Limb (tissue), 2 donors: ENCODE results near the gene KRTAP3-2.
A peak's percentile ranks its signal among the peaks of the same experiment; 100 is the strongest.

Experiments
- DNase-seq, 2 donors: peaks; one replicate each; pipeline ENCODE4 v3.0.0-alpha.2; 2016; ENCODE audit errors: extremely low spot score in 2 of 2

KRTAP3-2 gene

DNA sequence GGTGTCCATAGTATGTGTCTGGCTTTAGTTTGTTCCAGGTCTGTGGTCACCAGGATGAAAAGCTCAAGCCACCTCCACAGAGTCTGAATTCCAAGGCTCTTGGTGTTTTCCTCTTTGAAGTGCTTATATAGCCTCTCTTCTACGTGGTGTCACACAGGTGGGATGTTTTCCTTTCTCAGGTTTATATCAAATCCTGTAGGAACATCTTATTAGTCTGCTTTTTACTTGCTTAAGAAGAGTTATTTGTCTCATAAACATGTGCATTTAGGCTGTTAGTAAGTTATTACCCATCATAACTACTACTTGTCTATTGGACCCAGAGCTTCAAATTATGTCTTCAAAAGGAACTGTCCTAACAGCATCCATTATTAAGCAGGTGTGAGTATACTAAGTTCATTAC, 32.9 kb downstream of the KRTAP3-2 start, which contains the start of gene KRT39:
Gene KRT39 (minus strand): TSS at position 101 of the 400 bp plus-strand sequence. CDS start 92 bp downstream, at position 9.
- DNase-seq: no peak

DNA sequence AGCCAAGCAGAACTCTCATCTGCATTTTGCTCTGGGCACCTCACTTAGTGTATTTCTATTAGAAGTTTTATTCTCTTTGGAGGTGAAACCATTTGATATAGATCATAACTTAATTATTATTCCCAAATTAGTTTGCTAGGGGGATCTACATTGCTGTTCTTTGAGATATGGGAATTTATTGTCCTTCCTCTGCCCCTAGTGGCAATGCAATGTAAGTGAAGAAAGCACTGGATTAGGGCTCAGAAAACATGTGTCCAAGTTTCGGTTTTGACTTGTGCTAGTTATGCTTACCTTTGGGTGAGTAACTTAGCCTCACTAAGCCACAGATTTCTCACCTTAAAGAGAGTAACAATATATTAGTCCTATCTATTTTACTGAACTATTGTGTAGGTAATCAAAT, 35.9 kb downstream of the KRTAP3-2 start:
- no peak for DNase-seq

DNA sequence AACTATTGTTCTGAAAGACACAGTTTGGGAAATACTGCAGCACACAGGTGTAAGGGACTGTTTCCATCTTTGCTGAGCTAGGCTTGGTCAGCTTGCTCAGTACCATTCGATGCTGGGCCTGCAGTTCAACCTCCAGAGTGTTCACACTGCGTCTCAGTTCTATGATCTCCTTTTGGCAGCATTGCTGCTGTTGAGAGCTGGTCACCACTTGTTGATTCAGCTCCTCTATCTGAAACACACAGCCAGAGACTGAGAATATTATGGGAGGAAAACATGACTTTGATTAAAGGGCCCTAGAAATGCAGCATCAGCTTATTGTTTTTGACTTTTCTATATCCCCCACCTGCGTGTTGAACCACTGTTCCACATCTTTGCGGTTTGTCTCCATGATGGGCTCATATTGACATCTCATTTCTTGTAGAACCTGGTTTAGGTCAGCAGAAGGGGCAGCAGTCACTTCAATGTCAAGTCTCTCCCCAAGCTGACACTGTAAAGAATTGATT, 37.6 kb downstream of the KRTAP3-2 start:
- DNase-seq: no peak

DNA sequence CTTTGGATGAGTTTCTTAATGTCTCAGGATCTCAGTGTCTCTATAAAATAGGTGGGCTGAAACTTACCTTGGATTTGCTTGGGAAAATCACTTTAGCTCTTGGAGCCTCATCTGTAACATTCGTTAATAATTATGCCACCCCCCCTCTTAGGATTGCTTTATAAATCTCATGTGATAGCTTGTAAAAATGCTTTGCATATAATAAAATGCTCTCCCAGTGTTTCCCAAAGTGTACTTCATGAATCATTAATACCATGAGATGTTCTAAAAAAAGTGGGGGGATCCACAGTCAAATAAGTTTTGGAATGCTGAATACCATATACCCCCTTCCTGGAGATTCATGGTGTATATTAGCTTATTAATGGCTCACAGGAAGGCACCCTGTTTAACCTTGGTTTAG, 38.1 kb downstream of the KRTAP3-2 start:
- DNase-seq: no peak

DNA sequence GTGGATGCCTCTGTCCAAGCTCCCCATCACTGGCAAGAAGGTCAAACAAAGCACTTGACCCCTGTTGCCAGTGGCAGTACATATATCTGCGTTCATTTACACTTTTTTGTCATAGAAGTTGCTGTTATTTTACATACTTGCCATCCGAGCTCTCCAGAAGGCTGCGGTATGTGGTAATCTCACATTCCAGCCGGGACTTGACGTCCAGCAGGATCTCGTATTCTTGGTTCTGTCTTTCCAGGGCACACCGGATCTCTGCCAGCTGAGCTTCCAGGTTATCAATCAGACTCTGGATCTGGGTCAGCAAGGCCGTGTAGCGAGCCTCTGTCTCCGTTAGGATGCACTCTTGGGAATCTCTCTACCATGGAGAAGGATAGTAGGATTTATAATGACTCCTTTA, 39.6 kb downstream of the KRTAP3-2 start:
- DNase-seq: no peak

DNA sequence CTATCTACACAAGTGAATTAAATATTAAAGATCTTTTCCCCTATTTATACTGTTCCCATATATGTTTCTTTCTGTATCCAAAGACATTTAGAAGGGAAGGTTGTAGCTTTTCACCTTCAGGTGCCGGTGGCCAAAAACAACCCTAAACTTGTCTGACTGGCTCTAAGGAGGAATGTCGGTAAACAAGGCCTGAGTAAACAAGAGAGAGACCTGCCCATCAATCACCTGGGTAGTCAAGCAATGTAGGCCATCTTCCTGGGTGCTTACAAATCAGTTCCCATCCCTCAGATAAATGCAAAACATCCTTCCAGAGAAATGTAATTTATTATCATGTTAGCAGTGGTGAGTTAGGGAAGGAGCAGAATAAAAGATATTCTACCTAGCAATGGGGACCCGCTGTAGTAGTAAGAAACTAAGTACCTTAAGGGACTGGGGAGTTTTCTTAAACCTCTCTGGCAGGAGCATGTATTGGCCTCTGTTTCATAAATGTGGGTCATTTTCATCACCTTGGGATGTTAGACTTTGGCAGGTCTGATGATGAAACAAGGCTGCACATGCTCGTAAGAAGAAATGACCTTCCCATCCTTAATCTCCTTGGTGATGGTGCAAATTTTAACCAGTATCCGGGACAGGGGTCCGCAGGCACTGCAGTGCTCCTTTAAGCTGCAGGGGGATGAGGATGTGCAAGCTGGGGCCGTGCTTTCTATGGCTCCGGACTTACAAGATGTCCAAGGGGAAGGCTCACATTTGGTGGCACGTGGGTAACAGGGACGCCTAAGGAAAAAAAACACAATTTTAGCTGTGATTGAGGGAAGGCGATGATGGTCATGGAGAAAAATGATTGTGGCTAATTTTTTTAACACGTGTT, 41.4 kb downstream of the KRTAP3-2 start:
- DNase-seq: no peak

DNA sequence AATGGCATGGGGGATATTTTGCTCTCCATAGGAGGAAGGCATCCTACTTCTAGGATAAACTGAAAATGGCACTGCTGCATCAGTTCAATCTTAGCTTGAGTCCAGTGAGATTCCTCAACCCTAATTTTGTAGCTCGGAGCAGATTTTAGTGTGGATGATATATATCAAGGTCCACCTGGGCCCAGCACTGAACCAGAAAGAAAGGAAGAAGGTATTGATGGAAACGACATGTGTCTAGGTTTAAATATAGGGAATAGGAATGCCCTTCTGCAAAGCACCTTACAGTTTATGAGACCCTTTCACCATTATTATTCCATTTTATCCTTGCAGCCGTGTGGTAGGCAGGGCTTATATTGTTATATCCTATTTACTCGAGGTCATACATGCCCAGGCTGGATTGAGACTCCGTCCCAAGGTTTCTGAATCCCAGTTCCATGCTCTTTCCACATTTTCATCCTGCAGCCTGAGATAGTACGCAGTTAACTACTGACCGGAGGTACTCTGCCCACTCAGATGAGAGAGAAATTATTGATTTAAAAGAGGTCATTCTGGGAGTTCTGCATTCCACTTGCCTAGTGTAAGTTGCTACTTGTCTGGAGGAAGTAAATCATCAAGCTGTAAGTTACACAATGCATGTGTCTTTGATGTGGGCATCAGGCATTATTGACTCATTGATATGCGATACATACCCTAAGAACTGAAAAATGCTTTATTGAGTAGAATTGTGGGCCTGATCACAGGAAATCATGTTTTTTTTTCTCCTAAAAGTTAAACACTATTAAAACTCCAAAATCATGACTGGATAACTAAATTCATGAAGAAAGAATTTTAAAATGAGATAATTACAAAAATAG, 43.1 kb downstream of the KRTAP3-2 start:
- DNase-seq: no peak

DNA sequence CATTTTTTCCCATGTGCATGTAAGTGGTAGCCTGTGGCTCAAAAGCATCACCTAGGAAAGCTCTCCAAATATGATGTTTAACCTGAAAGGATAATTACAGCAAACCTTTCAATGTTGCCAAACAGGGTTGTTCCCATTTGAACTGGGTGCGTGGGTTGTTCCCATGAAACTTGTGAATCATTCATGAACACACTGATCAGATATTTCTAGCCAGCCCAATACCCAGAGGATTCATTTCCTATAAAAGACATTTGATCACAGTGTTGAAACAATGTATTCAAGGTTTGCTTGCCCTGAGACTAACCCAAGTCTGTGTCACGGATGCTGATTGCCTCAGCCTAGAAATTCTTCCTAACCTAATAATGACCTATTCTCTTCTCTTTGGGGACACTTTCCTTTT, 45.8 kb downstream of the KRTAP3-2 start:
- DNase-seq: no peak

DNA sequence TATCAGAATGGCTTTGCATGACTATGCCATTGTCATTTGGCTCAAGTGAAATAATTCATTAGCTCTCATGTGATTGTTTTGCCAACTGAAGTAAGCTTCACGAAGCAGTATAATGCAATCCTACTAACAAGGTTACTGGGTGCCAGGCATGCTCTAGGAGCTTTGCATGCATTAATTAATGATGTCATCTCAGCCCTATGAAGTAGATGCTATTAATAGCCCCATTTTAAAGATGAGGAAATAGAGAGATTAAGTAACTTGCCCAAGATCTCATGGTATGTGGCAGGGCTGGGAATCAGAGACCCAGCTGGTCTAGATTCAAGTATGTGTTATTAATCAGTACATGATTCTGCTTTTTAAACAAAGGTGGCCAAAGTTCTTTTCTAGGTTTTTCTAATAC, 47.0 kb downstream of the KRTAP3-2 start:
- DNase-seq: no peak

DNA sequence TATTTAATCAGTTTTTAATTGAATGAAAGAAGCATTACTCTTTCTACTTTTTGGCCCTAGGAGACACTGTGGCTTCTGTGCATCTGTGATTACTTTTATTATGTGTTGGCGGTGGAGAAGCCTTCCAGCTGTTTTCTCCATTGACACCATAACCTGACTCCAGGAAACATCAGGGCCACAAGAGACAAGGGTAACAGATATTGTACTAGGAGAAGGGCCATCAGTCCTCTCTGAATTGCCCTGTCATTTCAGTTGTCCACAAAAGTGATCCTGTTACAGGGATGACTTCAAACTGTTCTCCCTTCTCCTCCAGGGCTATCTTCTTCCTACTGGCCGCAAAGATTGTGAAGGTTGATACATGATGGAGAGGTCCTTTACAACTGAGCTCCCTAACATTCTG, 47.6 kb downstream of the KRTAP3-2 start:
- DNase-seq: no peak

DNA sequence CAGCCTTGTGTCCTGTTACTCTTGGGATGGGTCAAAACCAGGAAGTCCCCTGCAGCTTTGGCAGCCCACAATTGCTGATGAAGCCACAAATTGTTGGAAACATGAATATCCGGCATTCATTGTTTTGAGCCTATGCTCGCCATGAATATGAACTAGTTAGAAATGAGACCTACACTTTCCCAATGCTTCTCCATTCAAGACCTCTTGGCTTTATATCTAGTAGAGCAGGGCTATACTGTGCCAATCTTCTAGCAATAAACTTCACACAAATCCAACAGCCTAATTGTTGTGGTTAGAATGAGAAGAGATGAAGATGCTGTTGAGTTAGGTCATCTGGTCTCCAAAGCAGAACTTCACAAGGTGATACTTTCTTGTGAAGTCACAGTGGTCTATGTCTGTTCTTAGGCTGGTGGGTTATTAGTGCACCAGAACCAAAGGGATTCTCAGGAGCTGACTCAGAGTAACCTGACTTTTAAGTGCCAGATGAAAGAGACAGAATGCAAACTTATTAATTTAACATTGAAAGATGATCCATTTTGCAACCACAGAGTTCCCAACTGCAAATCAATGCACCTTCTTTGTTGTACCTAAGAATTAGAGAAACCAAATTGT, 48.6 kb downstream of the KRTAP3-2 start:
- no peak for DNase-seq

DNA sequence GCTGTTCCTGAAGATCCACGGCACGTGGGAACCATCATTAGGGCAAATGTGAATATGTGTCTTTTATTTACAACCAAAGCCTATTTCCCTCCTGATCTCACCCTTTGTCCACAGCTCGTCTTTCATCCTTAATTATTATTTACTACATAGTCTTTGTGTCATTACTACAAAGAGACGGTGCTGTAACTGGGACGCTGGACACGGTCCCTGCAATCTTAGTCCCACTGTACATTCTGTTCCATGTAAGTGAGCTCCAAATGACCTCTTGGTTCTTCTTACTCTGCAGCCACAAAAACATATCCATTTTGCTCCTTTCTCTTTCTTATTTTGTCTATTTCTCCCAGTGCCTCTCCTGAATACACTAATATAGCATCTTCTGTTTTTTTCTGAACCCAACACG, 49.5 kb downstream of the KRTAP3-2 start:
- DNase-seq: no peak

DNA sequence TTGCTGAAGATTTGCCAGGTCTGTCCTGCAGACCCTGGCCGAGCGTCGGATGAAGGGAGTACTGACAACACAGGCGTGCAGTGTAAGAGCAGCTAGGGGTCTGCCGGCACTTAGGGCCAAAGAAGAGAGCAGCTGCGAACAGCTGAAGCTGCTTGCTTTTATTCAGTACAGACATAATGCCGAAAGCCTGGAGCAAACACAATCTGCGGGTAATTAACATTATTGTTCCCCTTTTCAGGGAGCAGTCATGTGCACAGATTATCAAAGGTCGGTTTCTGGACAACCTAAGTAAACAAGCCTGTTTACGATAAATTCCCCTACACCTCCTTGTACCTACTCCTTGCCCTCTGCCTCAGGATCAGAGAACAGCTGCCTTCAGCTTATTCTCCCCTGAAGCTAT, 50.3 kb downstream of the KRTAP3-2 start:
- peak; percentile 48 to 57 for DNase-seq
